GM18873 (cell line): ENCODE results near the gene GPR35.
"Not testable (repeated sequence)": the region's sequence is repeated elsewhere in the genome, so short reads cannot be mapped to it uniquely, and the experiment has no call there.

ENCODE experiments used
- ATAC-seq: cut with Tn5 transposase; IDR thresholded peaks from one replicate; pipeline ENCODE4 v1.9.1; 2021; ENCODE audit warnings: mild to moderate bottlenecking, moderate library complexity, moderate number of reproducible peaks; ENCODE audit not compliant: unreplicated experiment, low FRiP score

Gene GPR35

DNA sequence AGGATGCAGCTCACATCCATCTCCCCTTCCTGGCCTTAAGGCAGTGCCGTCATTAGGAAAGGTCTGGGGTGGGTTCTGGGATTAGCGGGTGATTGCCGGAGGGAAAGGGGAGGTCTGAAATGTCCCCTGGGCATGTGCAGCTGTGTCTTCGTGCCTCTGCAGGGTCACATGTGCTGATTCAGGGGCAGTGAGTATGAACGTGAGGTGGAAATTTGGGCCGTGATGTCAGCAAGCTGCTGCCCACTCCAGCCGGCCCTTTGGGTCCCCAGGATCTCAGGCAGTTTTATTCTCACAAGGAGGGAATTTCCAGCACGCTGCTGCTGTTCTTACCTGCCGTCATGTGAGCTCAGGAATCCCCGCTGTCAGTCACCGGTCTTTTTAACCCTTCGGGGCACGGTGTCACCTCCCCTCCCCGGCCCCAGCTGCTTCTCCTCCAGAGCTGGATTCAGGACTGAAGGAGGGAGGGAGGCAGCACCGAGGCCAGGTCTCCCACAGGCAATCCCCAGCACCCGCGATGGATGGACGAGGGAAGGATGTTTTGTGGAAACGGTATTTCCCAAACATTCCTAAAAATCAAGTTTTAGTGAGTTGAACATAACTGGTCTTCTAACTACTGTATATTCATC, 23.5 kb downstream of the GPR35 start:
- no peak for ATAC-seq

- ATAC-seq = no peak
Observed at GRCh38 chr2:240649331-240649730, 24.1 kb downstream of the GPR35 start.

- no peak for ATAC-seq
Observed at GRCh38 chr2:240650254-240650965, 25.1 kb downstream of the GPR35 start.

DNA sequence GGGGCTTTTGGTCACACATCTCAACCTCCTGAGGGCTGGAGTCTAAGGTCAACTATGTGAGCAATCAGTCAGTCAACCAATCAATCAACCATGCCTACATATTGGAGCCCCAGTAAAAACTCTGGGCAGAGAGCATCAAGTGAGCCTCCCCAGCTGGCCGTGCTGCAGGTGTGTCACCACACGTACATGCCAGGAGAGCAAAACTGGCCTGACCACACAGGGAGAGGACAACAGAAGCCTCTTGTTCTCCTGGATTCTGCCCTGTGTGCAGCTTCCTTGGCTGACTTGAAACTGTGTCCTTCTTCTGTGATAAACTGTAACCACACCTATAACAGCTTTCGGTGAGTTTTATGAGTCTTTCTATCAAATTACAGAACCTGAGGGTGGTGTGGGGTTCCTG, 25.9 kb downstream of the GPR35 start:
- ATAC-seq = no peak

DNA sequence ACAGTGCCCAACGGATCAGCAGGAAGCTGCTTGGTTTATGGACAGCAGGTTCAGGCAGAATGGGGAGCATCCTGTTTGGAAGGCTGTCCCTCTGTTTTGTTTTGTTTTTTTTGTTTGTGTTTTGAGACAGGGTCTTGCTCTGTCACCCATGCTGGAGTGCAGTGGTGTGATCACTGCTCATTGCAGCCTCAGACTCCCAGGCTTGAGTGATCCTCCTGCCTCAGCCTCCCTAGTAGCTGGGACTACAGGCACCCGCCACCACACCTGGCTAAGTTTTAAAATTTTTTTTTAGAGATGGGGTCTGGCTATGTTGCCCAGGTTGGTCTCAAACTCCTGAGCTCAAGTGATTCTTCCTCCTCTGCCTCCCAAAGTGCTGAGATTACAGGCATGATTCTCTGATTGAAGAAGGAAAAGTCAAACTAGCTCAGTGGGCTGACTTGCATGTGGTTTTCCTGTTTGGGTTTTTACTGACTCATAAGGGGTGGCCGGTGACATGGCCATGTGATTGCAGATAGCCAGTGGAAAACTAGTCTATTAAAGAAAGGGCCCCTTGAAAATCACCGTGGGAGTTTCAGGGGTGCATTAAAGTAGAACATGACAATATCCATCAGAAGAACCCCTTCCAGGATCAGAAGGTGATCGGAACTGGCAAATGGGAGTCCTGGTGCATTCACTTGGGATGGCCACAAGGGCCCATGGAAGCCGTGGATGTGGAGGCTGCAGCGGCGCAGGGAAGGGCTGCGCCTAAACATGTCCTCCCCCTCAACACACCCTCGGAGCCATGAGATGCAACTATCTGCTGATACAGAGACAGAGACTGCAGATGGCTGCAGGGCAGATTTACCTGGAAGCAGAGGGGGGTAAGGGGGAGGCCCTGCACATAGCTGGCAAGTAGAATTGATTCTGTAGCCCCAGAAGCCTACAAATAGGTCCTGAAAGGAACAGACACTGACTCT, 30.9 kb downstream of the GPR35 start:
- no peak for ATAC-seq

- ATAC-seq = not testable (repeated sequence)
Observed at GRCh38 chr2:240659883-240660282, 34.6 kb downstream of the GPR35 start.

- no peak for ATAC-seq
Observed at GRCh38 chr2:240662681-240663080, 37.4 kb downstream of the GPR35 start.

DNA sequence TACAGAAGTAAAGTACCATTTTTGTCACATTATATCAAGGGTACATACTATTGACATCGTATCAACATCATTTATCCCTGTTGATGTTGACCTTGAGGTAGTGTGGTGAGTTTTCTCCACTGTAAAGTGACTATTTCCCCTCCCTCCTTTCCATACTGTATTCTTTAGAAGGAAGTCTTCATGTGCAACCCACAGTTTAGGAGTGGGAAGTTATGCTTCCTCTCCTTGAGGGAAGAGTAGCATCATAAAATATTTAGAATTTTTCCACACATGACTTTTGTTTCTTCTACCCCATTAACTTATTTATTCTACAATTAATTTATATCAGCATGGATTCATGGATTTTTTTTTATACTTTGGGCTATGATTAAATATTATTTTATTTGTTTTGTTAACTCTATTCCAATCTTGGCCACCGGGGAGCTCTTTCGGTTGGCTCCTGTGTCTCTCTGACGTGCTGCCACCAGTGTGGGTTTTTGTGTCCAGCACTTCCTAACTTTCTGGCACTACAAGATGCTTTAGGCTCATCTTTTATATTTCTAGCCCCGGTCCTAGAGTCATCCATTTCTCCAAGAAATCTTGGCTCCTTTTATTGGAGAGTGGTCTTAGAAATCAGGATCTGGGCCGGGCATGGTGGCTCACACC, 38.4 kb downstream of the GPR35 start:
- no peak for ATAC-seq

DNA sequence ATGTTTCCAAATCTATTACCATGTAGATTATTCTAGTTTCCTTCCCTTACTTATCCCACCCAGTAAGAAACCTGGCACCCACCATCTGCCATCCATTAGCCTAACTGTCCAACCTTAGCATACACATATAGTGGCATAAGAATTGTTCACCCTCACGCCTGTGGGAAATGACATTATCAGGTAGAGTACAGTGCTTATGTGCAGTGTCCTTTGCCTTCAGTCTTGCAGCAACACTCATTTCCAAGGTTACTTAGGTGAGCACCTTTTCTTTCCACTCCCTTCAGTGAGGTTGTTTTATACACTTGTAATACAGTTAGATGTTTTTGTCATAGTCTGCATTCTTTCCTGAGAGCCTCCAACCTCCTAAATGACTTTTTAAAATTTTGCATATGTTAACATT, 39.3 kb downstream of the GPR35 start:
- ATAC-seq = no peak

- no peak for ATAC-seq
Observed at GRCh38 chr2:240670402-240670801, 45.1 kb downstream of the GPR35 start.

DNA sequence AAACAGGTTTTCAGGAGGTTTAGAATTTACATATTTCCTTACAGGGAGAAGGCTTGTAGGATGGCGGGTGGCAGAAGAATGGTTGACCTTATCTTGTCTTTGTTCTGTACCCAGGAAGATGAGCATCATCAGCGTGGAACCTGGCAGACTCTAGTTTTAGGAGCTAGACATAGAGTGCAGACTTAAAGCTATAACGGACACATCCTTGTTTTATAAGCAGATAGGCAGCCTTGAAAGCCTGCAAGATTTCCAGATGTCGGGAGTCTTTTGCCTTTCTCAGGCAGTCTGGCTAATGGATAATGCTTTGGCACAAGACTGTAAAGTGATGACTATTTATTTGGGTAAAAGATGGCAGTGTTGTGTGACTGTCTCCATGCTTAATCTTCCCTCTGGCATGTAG, 45.7 kb downstream of the GPR35 start:
- no peak for ATAC-seq

DNA sequence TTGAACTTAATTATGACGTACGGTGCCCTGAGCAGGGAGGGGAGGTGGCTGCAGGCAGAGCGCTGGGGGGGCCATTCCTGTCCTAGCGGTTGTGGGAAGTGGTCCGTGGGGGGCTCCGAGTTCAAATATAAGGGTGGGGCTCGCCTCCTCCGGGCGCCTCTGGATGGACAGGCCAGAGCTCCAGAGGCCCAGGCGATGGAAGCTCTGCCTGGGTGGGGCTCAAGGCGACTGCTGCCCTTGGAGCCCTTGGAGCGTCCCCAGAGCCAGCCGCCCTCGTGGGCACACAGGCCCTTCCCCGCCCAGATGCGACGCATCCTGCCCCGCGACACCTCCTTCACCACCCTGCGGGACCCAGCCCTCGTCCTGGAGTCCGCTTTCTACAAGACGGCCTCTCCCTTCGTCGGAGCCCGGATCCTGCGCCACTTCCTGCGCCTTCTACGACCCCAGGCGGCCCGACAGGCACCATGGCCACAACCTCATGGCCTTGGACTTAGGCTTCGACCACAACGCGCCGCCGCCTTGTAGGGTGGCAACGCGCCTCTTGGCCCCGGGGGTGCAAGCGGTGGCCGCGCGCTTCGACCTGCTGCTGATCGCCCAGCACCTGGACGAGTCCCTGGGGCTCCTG, 46.9 kb downstream of the GPR35 start:
- no peak for ATAC-seq

- no peak for ATAC-seq
Observed at GRCh38 chr2:240672701-240673190, 47.5 kb downstream of the GPR35 start.

- not testable (repeated sequence) for ATAC-seq
Observed at GRCh38 chr2:240674461-240675184, 49.3 kb downstream of the GPR35 start.

- ATAC-seq = not testable (repeated sequence)
Observed at GRCh38 chr2:240675345-240675744, 50.1 kb downstream of the GPR35 start.

DNA sequence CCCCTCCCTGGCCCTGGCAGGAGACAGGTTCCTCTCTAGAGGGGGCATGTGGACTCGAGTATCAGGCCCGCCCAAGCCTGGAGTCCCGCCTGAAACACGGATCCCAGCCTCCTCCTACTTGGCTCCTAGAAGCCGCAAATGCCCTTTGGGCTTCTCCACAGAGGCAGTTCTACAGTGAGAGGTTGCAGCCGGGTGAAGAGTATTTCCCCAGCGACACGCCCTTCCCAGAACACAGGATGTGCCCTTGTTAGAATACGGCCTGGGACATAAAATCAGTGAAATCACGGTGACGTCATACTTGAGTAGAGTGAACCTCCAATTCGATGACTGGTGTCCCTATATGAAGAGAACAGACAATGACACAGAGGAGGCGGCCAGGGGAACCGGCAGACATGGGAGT, 52.8 kb downstream of the GPR35 start:
- not testable (repeated sequence) for ATAC-seq

DNA sequence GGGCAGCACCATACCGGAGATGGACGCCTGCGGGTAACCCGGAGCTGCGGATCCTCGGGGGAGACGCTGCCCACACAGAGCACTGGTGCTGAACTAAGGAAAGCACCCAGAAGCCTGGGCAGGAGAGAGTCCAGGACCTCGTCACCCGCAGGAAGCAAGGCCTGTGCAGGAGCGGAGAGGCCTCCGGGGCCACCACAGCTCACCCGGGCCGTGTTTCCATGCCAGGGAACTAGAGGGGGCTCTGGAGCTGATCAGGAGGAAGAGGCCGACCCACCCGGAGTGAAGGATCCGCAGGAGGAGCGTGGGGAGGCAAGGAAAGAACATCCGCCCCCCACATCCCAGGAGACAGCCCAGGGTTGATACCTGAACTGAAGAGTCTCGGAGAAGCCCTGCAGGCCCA, 53.6 kb downstream of the GPR35 start:
- ATAC-seq = not testable (repeated sequence)

- ATAC-seq = not testable (repeated sequence)
Observed at GRCh38 chr2:240680185-240680584, 54.9 kb downstream of the GPR35 start.
